ENCODE data around the gene SIK2.
A peak's percentile ranks its signal among the peaks of the same experiment; 100 is the strongest.

Gene SIK2

DNA sequence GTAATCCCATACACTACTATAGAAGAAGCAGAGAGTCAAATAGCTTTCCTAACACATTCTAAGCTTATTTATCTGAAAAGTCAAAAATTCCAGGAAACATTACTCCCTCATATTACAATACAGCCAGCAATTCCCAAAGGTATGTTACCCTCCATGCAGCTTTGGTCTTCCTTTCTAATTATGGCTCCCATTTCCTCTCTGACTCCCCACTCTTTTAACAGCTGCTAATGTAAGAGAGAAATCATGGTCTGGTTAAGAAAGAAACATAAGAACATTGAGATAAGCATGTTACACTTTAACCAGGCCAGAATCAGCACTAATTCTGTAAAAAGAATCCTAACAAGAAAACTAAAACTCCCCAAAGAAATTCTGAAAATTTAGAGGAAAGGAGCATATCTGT, 157.1 kb downstream of the SIK2 start:
- Histone ChIP-seq H3K27ac (ENCODE audit: low read length, poor library complexity, severe bottlenecking) (no peak overlapping the region), H2BK15ac (ENCODE audit: low read depth, poor library complexity, severe bottlenecking) (no peak overlapping the region), H2AK5ac (ENCODE audit: low read length, severe bottlenecking) (no peak overlapping the region), H3K23ac (ENCODE audit: low read length in 2 of 2) (no peak overlapping the region), H3K4me3 (ENCODE audit: insufficient read depth in 1 of 2, low read depth in 1 of 2, low read length in 2 of 2) (no peak overlapping the region), H3K27me3 (ENCODE audit: control insufficient read depth in 1 of 2, insufficient read depth in 1 of 2, low read length in 2 of 2) (no peaks in the 10 kb centered on the region), H3K9ac (ENCODE audit: low read length) (peak overlapping the region; percentile 22), H3K9me3 (ENCODE audit: control insufficient read depth, low read length) (no peaks in the 10 kb centered on the region), H3K4ac (ENCODE audit: low read depth in 1 of 2, low read length in 2 of 2) (no peak overlapping the region), H3K4me2 (ENCODE audit: low read length, poor library complexity, severe bottlenecking) (no peak overlapping the region), H2BK5ac (ENCODE audit: low read depth, low read length, poor library complexity, severe bottlenecking) (no peak overlapping the region), H2BK120ac (ENCODE audit: low read depth, low read length) (no peak overlapping the region), H2BK12ac (ENCODE audit: low read length in 2 of 2) (no peak overlapping the region), H4K8ac (ENCODE audit: low read length) (no peak overlapping the region), H4K91ac (ENCODE audit: low read length) (no peak overlapping the region), H3K14ac (ENCODE audit: low read length in 2 of 2) (no peak overlapping the region), H2AFZ (ENCODE audit: low read depth, low read length) (no peak overlapping the region), H3K4me1 (ENCODE audit: control insufficient read depth, insufficient read depth, low read depth, low read length) (no peaks in the 10 kb centered on the region), H3K18ac (ENCODE audit: low read depth in 1 of 2, low read length in 2 of 2) (no peak overlapping the region), H3K36me3 (ENCODE audit: control insufficient read depth in 1 of 2, insufficient read depth in 2 of 2, low read depth in 1 of 2, low read length in 2 of 2) (peaks cover 27 to 93% of the 10 kb centered on the region in 2 experiments), H3K79me1 (replicated peaks; ENCODE audit: low read length, poor library complexity, severe bottlenecking) (peaks cover 27% of the 10 kb centered on the region)
- no peak for DNase-seq

DNA sequence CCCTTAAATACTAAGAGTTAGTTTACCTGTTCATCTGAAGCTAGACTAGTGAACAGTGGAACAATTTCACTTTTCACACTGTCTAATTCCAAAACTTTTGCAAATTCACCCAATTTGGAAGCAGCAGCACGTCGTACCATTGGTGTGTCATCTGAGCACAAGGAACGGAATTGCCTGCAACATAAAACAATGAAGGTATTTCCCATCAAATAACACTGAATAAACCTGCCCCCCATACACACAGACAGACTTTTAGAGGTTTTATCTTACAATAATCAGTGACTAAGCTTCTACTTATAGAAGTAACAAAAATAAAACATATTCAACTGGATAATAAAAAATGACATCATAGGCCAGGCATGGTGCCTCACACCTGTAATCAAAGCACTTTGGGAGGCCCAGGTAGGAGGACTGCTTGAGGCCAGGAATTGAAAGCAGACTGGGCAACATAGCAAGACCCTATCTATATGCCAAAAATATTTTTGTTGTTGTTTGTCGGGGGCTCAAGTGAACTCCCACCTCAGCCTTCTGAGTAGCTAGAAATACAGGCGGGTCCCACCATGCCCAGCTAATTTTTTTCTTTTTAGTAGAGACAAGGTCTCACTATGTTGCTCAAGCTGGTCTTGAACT, 157.6 kb downstream of the SIK2 start:
- H3K4me3 ChIP-seq (ENCODE audit: insufficient read depth in 1 of 2, low read depth in 1 of 2, low read length in 2 of 2), result no peak overlapping the region
- peaks cover 26% of the 10 kb centered on the region for H3K79me1 ChIP-seq (replicated peaks; ENCODE audit: low read length, poor library complexity, severe bottlenecking)
- no peak overlapping the region for H2BK5ac ChIP-seq (ENCODE audit: low read depth, low read length, poor library complexity, severe bottlenecking)
- 98% methylated on average over 4 of the region's 5 CpGs for WGBS
- no peak overlapping the region for H3K14ac ChIP-seq (ENCODE audit: low read length in 2 of 2)
- no peak overlapping the region for H2BK120ac ChIP-seq (ENCODE audit: low read depth, low read length)
- peak overlapping the region; percentile 22 for H3K9ac ChIP-seq (ENCODE audit: low read length)
- H2BK12ac ChIP-seq (ENCODE audit: low read length in 2 of 2), result no peak overlapping the region
- no peak overlapping the region for H2AK5ac ChIP-seq (ENCODE audit: low read length, severe bottlenecking)
- H2AFZ ChIP-seq (ENCODE audit: low read depth, low read length), result no peak overlapping the region
- H3K4ac ChIP-seq (ENCODE audit: low read depth in 1 of 2, low read length in 2 of 2), result no peak overlapping the region
- no peak overlapping the region for H3K23ac ChIP-seq (ENCODE audit: low read length in 2 of 2)
- peaks cover 27 to 89% of the 10 kb centered on the region in 2 experiments for H3K36me3 ChIP-seq (ENCODE audit: control insufficient read depth in 1 of 2, insufficient read depth in 2 of 2, low read depth in 1 of 2, low read length in 2 of 2)
- no peak overlapping the region for H3K18ac ChIP-seq (ENCODE audit: low read depth in 1 of 2, low read length in 2 of 2)
- H4K8ac ChIP-seq (ENCODE audit: low read length), result no peak overlapping the region
- DNase-seq, result no peak
- H4K91ac ChIP-seq (ENCODE audit: low read length), result no peak overlapping the region
- H2BK15ac ChIP-seq (ENCODE audit: low read depth, poor library complexity, severe bottlenecking), result no peak overlapping the region
- no peaks in the 10 kb centered on the region for H3K9me3 ChIP-seq (ENCODE audit: control insufficient read depth, low read length)
- H3K4me2 ChIP-seq (ENCODE audit: low read length, poor library complexity, severe bottlenecking), result no peak overlapping the region
- no peaks in the 10 kb centered on the region for H3K4me1 ChIP-seq (ENCODE audit: control insufficient read depth, insufficient read depth, low read depth, low read length)
- H3K27ac ChIP-seq (ENCODE audit: low read length, poor library complexity, severe bottlenecking), result no peak overlapping the region
- no peaks in the 10 kb centered on the region for H3K27me3 ChIP-seq (ENCODE audit: control insufficient read depth in 1 of 2, insufficient read depth in 1 of 2, low read length in 2 of 2)

DNA sequence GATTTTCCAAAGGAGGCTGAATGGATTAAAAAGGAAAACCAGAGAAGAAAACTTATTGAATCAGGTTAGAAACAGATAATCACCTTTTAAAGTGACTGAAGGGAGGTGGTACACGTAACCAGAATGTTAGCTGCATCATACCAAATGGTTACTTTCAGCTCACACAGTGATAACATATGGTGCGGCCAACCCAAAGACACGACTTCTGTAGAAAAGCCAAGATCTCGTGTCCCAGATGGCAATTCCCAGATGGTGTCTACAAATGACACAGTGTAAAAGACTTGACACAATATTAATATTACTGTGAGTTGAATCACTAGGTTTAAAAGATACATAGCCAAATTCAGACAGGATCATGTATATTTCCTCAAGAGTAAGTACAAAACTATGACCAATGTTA, 158.8 kb downstream of the SIK2 start:
- Histone ChIP-seq H2BK5ac (ENCODE audit: low read depth, low read length, poor library complexity, severe bottlenecking) (no peak overlapping the region), H3K4me1 (ENCODE audit: control insufficient read depth, insufficient read depth, low read depth, low read length) (no peaks in the 10 kb centered on the region), H3K14ac (ENCODE audit: low read length in 2 of 2) (no peak overlapping the region), H3K79me1 (replicated peaks; ENCODE audit: low read length, poor library complexity, severe bottlenecking) (peaks cover 23% of the 10 kb centered on the region), H2BK120ac (ENCODE audit: low read depth, low read length) (no peak overlapping the region), H3K23ac (ENCODE audit: low read length in 2 of 2) (no peak overlapping the region), H3K9ac (ENCODE audit: low read length) (no peak overlapping the region), H3K18ac (ENCODE audit: low read depth in 1 of 2, low read length in 2 of 2) (no peak overlapping the region), H2BK15ac (ENCODE audit: low read depth, poor library complexity, severe bottlenecking) (no peak overlapping the region), H4K8ac (ENCODE audit: low read length) (no peak overlapping the region), H3K4me3 (ENCODE audit: insufficient read depth in 1 of 2, low read depth in 1 of 2, low read length in 2 of 2) (no peak overlapping the region), H3K27me3 (ENCODE audit: control insufficient read depth in 1 of 2, insufficient read depth in 1 of 2, low read length in 2 of 2) (no peaks in the 10 kb centered on the region), H3K27ac (ENCODE audit: low read length, poor library complexity, severe bottlenecking) (no peak overlapping the region), H2AFZ (ENCODE audit: low read depth, low read length) (no peak overlapping the region), H2AK5ac (ENCODE audit: low read length, severe bottlenecking) (no peak overlapping the region), H4K91ac (ENCODE audit: low read length) (no peak overlapping the region), H3K36me3 (ENCODE audit: control insufficient read depth in 1 of 2, insufficient read depth in 2 of 2, low read depth in 1 of 2, low read length in 2 of 2) (peaks cover 24 to 82% of the 10 kb centered on the region in 2 experiments), H2BK12ac (ENCODE audit: low read length in 2 of 2) (no peak overlapping the region), H3K4me2 (ENCODE audit: low read length, poor library complexity, severe bottlenecking) (no peak overlapping the region), H3K9me3 (ENCODE audit: control insufficient read depth, low read length) (no peaks in the 10 kb centered on the region), H3K4ac (ENCODE audit: low read depth in 1 of 2, low read length in 2 of 2) (no peak overlapping the region)
- WGBS, result 100% methylated on average over 3 of the region's 4 CpGs
- no peak for DNase-seq

DNA sequence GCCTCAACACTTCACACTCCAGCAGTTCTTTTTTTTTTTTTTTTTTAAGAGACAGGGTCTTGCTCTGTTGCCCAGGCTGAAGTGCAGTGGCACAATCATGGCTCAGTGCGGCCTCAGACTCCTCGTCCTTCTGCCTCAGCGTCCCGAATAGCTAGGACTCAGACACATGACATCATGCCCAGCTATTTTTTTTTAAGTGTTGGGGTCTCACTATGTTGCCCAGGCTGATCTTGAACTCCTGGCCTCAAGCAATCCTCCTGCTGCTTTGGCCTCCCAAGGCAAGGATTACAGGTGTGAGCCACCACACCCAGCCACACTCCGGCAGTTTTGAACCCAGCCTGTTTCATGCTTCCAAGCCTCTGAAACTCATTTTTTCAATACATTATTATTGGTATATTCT, 160.3 kb downstream of the SIK2 start:
- Histone ChIP-seq H2BK5ac (ENCODE audit: low read depth, low read length, poor library complexity, severe bottlenecking) (no peak overlapping the region), H3K4me3 (ENCODE audit: insufficient read depth in 1 of 2, low read depth in 1 of 2, low read length in 2 of 2) (no peak overlapping the region), H3K18ac (ENCODE audit: low read depth in 1 of 2, low read length in 2 of 2) (no peak overlapping the region), H4K91ac (ENCODE audit: low read length) (no peak overlapping the region), H3K14ac (ENCODE audit: low read length in 2 of 2) (no peak overlapping the region), H3K9me3 (ENCODE audit: control insufficient read depth, low read length) (no peaks in the 10 kb centered on the region), H3K79me1 (replicated peaks; ENCODE audit: low read length, poor library complexity, severe bottlenecking) (peaks cover 23% of the 10 kb centered on the region), H2AK5ac (ENCODE audit: low read length, severe bottlenecking) (no peak overlapping the region), H3K23ac (ENCODE audit: low read length in 2 of 2) (no peak overlapping the region), H2BK15ac (ENCODE audit: low read depth, poor library complexity, severe bottlenecking) (no peak overlapping the region), H2BK12ac (ENCODE audit: low read length in 2 of 2) (no peak overlapping the region), H3K4me2 (ENCODE audit: low read length, poor library complexity, severe bottlenecking) (no peak overlapping the region), H3K27ac (ENCODE audit: low read length, poor library complexity, severe bottlenecking) (no peak overlapping the region), H3K9ac (ENCODE audit: low read length) (peak overlapping the region; percentile 16), H2BK120ac (ENCODE audit: low read depth, low read length) (no peak overlapping the region), H3K4me1 (ENCODE audit: control insufficient read depth, insufficient read depth, low read depth, low read length) (no peaks in the 10 kb centered on the region), H3K4ac (ENCODE audit: low read depth in 1 of 2, low read length in 2 of 2) (no peak overlapping the region), H3K27me3 (ENCODE audit: control insufficient read depth in 1 of 2, insufficient read depth in 1 of 2, low read length in 2 of 2) (no peaks in the 10 kb centered on the region), H2AFZ (ENCODE audit: low read depth, low read length) (no peak overlapping the region), H4K8ac (ENCODE audit: low read length) (no peak overlapping the region), H3K36me3 (ENCODE audit: control insufficient read depth in 1 of 2, insufficient read depth in 2 of 2, low read depth in 1 of 2, low read length in 2 of 2) (peaks cover 24 to 69% of the 10 kb centered on the region in 2 experiments)
- DNase-seq, result no peak
- WGBS, result 99% methylated on average over 4 of the region's 5 CpGs
